BLaER1 treated with 17β-estradiol and CSF1 and Interleukin-3, amounts not matched to agents 10 nM and 100 nM (cell line): ENCODE results near the gene GP1BB.
A peak's percentile ranks its signal among the peaks of the same experiment; 100 is the strongest.
"Not testable (repeated sequence)": the region's sequence is repeated elsewhere in the genome, so short reads cannot be mapped to it uniquely, and the experiment has no call there.

Experiments used
- H3K27ac ChIP-seq, 11 experiments: shearing (Covaris generic); formaldehyde crosslinking; 2 replicates each; pipeline ENCODE4 v1.8.1; 2022
- H3K27me3 ChIP-seq, 11 experiments: shearing (Covaris generic); formaldehyde crosslinking; 2 replicates each; pipeline ENCODE4 v1.8.1; 2022
- H3K36me3 ChIP-seq, 11 experiments: shearing (Covaris generic); formaldehyde crosslinking; 2 replicates each; pipeline ENCODE4 v1.8.1; 2022
- H3K4me1 ChIP-seq, 10 experiments: shearing (Covaris generic); formaldehyde crosslinking; 2 replicates each; pipeline ENCODE4 v1.8.1; 2022
- H3K4me2 ChIP-seq, 11 experiments: shearing (Covaris generic); formaldehyde crosslinking; 2 replicates each; pipeline ENCODE4 v1.8.1; 2022
- H3K4me3 ChIP-seq, 10 experiments: shearing (Covaris generic); formaldehyde crosslinking; 2 replicates each; pipeline ENCODE4 v1.8.1; 2022
- H3K9ac ChIP-seq, 11 experiments: shearing (Covaris generic); formaldehyde crosslinking; 2 replicates each; pipeline ENCODE4 v1.8.1; 2022
- H3K9me3 ChIP-seq, 11 experiments: shearing (Covaris generic); formaldehyde crosslinking; replicated peaks in 1 of 11; 2 replicates each; pipeline ENCODE4 v1.8.1; 2022
- H4K20me1 ChIP-seq, 11 experiments: shearing (Covaris generic); formaldehyde crosslinking; 2 replicates each; pipeline ENCODE4 v1.8.1; 2022
- Cebpa-rat ChIP-seq, 11 experiments: shearing (Covaris generic); IDR thresholded peaks; 2 replicates each; pipeline ENCODE4 v1.8.1; 2022

GP1BB gene

DNA sequence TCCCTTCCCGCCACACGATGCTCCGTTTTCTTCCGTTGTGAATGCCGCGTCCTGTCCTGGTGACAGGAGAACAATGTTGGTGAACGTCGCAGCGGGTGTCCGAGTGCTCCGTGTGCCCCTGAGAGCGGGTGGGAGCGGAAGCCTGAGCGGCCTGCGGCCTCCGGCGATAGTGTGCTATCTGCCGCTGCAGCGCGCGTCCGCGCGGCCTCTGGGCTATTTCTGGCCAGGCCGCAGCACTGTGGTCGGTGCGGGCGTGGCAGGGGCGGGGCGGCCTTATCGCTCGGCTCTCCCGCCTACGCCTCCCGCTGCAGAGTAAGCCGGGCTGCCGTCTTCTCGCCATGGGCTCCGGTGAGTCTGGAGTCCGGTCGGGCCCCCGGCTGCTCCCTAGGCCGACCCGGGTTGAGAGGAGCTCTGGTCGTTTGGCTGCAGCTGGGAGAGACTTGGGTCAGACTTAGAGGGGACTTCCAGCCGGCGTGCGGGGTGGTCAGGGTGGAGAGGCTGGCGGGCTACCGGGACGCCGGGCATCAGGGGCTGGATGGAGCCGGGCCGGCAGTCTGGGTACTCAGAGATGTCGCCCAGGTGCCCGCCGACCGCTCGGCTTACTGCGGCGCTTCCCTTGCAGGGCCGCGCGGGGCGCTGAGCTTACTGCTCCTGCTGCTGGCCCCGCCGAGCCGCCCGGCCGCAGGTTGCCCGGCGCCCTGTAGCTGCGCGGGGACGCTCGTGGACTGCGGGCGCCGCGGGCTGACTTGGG is at the start of gene GP1BB:
Gene GP1BB, plus strand, starts transcription at position 308 of the 751 bp plus-strand sequence. Its CDS starts 31 bp downstream, at position 339.
- Histone ChIP-seq H3K9ac (0 out of 22 replicates have a peak within 1 kb of the TSS, but pooled peaks of 2 of the 11 experiments have one; percentile 0 to 3), H3K27me3 (peaks cover 40 to 86% (median 64%) of the 10 kb centered on the region in 11 experiments), H4K20me1 (peaks cover 0 to 68% (median 55%) of the 10 kb centered on the region in 11 experiments; a peak in 18 of 22 replicates), H3K4me2 (peak within 1 kb of the TSS; percentile 53 to 85 (median 74)), H3K4me3 (peak within 1 kb of the TSS in 7 of 10 experiments; percentile 7 to 51 (median 32); a peak in 10 of 20 replicates), H3K27ac (no peak within 1 kb of the TSS), H3K4me1 (peaks cover 23 to 43% (median 32%) of the 10 kb centered on the region in 10 experiments; a peak in 19 of 20 replicates), H3K36me3 (peaks cover 0 to 35% (median 17%) of the 10 kb centered on the region in 11 experiments; a peak in 9 of 22 replicates), H3K9me3 (no peaks in the 10 kb centered on the region)
- no peak for TF ChIP-seq Cebpa-rat (IDR thresholded peaks at IDR 0.05)

DNA sequence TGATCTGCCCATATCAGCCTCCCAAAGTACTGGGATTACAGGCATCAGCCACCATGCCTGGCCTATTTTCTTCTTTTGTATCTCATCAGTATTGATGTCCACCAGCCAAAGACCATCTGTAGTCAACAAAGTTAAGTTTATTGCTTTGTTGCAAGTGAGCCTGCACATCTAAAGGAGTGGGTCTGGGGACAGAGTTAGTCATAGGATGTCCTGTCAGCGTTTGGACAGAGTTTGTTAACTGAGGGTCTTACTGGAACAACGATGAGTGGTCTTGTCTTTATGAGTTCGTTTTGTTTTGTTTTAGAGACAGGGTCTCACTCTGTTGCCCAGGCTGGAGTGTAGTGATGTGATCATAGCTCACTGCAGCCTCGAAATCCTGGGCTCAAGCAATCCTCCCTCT is 49.7 kb upstream of the GP1BB start:
- Histone ChIP-seq H3K27me3 (no peaks in the 10 kb centered on the region), H3K4me1 (no peaks in the 10 kb centered on the region), H3K9me3 (peaks cover 15 to 21% (median 17%) of the 10 kb centered on the region in 11 experiments; a peak in 20 of 22 replicates), H3K9ac (no peak overlapping the region), H3K4me2 (no peak overlapping the region), H3K36me3 (no peaks in the 10 kb centered on the region), H4K20me1 (no peaks in the 10 kb centered on the region), H3K4me3 (no peak overlapping the region), H3K27ac (no peak overlapping the region)
- TF ChIP-seq Cebpa-rat (IDR thresholded peaks at IDR 0.05) = no peak

DNA sequence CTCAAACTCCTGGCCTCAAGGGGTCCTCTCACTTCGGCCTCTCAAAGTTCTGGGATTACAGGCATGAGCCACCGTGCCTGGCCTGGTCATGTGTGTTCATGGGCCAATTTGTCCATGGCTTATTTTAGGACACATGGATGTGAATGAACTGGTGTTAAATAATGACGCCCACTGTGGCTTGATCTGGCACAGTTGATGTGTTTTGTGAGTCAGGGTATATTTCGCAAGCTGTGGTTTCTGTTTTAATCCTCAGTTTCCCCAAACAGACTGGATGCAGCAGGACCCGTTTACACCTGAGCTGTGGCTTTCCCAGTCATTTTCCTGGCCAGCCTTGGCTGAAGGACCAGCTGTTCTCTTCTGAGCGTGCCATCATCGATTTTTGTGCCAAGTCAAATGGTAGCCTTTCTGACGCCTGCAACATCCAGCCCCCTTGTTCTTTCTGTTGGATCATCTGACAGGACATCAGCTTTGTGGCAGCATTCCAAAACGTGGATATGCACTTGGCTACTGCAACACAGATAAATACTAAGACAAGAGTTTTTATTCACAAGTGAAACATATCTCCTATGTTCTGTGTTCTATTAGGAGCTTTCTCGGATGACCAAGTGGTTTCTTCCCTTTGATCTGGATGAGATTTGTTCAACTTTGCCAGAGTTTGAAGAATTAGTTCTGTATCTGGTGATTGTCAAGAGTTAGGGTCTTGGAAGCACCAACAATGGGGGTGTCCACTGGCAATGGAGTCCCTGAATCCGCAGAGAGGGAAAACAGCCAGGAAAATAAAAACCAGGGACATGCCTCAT is 49.0 kb upstream of the GP1BB start:
- H3K9ac ChIP-seq = no peak overlapping the region
- TF ChIP-seq Cebpa-rat (IDR thresholded peaks at IDR 0.05) = no peak
- peaks cover 15 to 21% (median 17%) of the 10 kb centered on the region in 11 experiments; a peak in 20 of 22 replicates for H3K9me3 ChIP-seq
- H3K4me1 ChIP-seq = no peaks in the 10 kb centered on the region
- no peak overlapping the region for H3K4me2 ChIP-seq
- no peak overlapping the region for H3K27ac ChIP-seq
- no peaks in the 10 kb centered on the region for H3K27me3 ChIP-seq
- no peaks in the 10 kb centered on the region for H3K36me3 ChIP-seq
- H4K20me1 ChIP-seq = no peaks in the 10 kb centered on the region
- no peak overlapping the region for H3K4me3 ChIP-seq

DNA sequence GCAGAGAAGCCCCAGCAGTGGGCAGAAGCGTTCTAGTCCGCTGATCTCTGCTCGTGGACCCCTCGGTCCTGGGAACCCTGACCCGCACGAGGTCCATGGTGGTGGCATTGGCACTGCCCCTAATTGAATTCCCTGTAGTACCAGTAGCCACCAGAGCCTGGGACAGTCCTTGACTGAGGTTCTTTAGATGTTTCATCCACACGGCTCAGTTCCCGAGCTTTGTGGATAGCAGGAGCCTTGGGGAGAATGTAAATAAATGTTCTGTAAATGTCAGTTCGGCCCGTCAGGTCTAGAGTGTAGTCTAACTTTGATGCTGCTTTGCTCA is 48.4 kb upstream of the GP1BB start:
- no peak overlapping the region for H3K4me2 ChIP-seq
- H3K4me1 ChIP-seq = no peaks in the 10 kb centered on the region
- H3K27me3 ChIP-seq = no peaks in the 10 kb centered on the region
- peaks cover 15 to 21% (median 17%) of the 10 kb centered on the region in 11 experiments; a peak in 20 of 22 replicates for H3K9me3 ChIP-seq
- no peaks in the 10 kb centered on the region for H4K20me1 ChIP-seq
- H3K4me3 ChIP-seq = no peak overlapping the region
- no peak for TF ChIP-seq Cebpa-rat (IDR thresholded peaks at IDR 0.05)
- no peak overlapping the region for H3K9ac ChIP-seq
- H3K27ac ChIP-seq = no peak overlapping the region
- no peaks in the 10 kb centered on the region for H3K36me3 ChIP-seq

DNA sequence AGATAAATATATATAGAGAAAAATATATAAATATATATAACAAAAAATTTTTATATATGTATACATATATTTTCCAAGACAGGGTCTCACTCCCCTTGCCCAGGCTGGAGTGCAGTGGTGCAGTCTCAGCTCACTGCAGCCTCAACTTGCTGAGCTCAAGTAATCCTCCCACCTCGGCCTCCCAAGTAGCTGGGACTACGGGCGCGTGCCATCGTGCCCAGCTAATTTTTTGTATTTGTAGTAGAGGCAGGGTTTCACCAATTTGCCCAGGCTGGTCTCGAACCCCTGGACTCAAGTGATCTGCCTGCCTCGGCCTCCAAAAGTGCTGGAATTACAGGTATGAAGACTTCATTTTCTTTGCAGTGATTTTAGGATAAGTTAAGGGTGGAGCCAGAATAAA is 47.9 kb upstream of the GP1BB start:
- no peak for TF ChIP-seq Cebpa-rat (IDR thresholded peaks at IDR 0.05)
- H3K4me1 ChIP-seq = no peaks in the 10 kb centered on the region
- H3K9ac ChIP-seq = no peak overlapping the region
- no peak overlapping the region for H3K4me2 ChIP-seq
- H3K36me3 ChIP-seq = no peaks in the 10 kb centered on the region
- no peak overlapping the region for H3K27ac ChIP-seq
- H3K27me3 ChIP-seq = no peaks in the 10 kb centered on the region
- H3K9me3 ChIP-seq = peaks cover 16 to 21% (median 17%) of the 10 kb centered on the region in 11 experiments; a peak in 20 of 22 replicates
- H3K4me3 ChIP-seq = no peak overlapping the region
- H4K20me1 ChIP-seq = no peaks in the 10 kb centered on the region

DNA sequence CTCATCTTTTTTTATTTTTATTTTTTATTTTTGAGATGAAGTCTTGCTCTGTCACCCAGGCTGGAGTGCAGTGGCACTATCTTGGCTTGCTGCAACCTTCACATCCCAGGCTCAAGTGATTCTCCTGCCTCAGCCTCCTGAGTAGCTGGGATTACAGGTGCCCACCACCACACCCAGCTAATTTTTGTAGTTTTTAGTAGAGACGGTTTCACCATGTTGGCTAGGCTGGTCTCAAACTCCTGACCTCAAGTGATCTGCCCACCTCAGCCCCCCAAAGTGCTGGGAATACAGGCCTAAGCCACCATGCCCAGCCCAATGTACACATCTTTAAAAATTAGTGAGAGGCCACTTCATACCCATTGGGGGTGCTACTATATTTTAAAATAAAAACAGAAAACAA is 46.9 kb upstream of the GP1BB start:
- not testable (repeated sequence) for H3K27ac ChIP-seq, H4K20me1 ChIP-seq, H3K36me3 ChIP-seq, H3K27me3 ChIP-seq, H3K4me3 ChIP-seq, H3K4me2 ChIP-seq, H3K9ac ChIP-seq, H3K4me1 ChIP-seq
- peaks cover 10 to 15% (median 11%) of the 10 kb centered on the region in 11 experiments; a peak in 20 of 22 replicates for H3K9me3 ChIP-seq

DNA sequence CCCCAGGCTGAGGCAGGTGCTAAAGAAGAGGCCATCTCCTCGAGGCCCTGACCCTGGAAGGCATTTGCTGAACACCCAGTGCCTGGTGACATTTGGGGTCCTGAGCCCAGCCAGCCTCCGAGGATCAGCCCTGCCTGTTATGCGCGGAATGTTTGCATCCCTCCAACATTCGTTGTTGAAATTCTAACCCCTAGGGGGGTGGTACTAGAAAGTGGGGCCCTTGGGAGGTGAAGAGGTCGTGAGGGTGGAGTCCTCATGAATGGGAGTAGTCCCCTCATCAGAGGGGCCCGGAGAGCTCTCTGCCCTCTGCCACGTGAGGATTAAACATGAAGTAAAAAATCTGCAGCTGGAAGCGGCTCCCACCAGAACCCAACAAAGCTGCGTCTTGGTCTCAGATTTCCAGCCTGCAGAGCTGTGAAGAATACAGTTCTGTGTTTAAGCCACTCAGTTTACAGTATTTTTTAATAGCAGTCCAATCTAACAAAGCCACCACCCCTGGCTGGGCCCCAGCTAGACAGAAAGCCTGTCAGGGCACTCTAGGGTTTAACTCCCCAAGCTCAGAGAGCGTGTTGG is 44.3 kb upstream of the GP1BB start:
- Histone ChIP-seq H3K36me3 (no peaks in the 10 kb centered on the region), H3K27ac (no peak overlapping the region), H3K27me3 (no peaks in the 10 kb centered on the region), H3K4me1 (no peaks in the 10 kb centered on the region), H3K4me2 (no peak overlapping the region), H3K4me3 (no peak overlapping the region), H4K20me1 (no peaks in the 10 kb centered on the region), H3K9ac (no peak overlapping the region), H3K9me3 (peaks cover 0 to 16% (median 7%) of the 10 kb centered on the region in 11 experiments; a peak in 12 of 22 replicates)
- TF ChIP-seq Cebpa-rat (IDR thresholded peaks at IDR 0.05) = no peak

DNA sequence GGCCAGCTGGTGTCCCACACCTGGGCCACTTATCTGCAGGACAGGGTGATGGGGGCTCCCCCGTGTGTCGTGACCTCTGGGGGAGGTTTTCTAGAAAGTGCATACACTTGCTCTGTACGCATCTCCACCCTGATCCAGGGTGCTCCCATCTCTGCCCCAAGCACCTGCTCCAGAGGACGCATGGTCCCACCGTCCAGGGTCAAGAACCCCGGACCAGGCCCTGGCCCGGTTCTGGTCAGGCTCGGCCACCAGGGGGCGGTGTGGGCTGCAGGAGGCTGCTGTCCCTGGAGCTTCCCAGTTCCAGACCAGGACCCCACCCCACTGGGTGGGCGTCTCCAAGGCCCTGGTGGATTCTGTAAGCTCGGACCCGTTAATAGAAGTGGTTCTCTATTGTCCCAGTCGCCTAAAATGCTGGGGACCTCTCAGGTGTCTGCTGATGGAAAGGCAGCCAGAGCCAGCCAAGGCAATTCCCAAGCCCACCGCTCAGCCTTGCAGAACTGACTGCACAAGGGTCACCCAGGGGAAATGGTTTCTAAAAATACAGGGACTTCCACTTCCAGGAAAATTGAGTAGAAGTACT is 43.7 kb upstream of the GP1BB start:
- Histone ChIP-seq H3K27ac (no peak overlapping the region), H3K4me3 (no peak overlapping the region), H3K4me1 (no peaks in the 10 kb centered on the region), H3K4me2 (no peak overlapping the region), H3K9me3 (peaks cover 0 to 16% (median 7%) of the 10 kb centered on the region in 11 experiments; a peak in 12 of 22 replicates), H3K27me3 (no peaks in the 10 kb centered on the region), H4K20me1 (no peaks in the 10 kb centered on the region), H3K36me3 (no peaks in the 10 kb centered on the region), H3K9ac (no peak overlapping the region)
- no peak for TF ChIP-seq Cebpa-rat (IDR thresholded peaks at IDR 0.05)
